ENCODE measurements around the gene CRCP. TPM values are rescaled to one million over a fixed set of nuclear protein-coding genes. Genes with fewer than 3 reads are reported as not detected.

The CRCP gene
- total RNA-seq, 1 donor from 2014 or later = 56.5 TPM

DNA sequence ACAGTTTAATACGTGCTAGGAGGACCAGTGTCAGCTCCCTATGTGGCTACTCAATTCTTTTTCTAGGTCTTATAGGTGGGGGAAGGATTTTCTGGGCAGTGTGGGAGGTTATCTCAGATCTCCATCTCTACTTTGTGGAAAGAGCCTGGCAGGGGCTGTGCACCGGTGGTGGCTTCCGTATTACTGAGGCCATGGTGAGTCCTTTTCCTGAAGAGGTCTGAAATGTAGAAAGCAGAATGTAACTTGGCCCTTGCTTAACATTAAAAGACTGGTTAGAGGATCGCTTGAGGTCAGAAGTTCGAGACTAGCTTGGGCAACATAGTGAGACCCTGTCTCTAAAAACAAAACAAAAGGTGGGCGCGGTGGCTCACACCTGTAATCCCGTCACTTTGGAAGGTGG, 87.8 kb downstream of the CRCP start:
- H3K4me1 ChIP-seq = peaks cover 9% of the 10 kb centered on the region
- H3K36me3 ChIP-seq = no peaks in the 10 kb centered on the region
- no peak overlapping the region for H3K27ac ChIP-seq
- TF ChIP-seq POLR2A (IDR thresholded peaks at IDR 0.05) (no peak), POLR2AphosphoS5 (IDR thresholded peaks at IDR 0.05; ENCODE audit: insufficient read depth in 1 of 2, low read depth in 1 of 2) (no peak)
- TF ChIP-seq, protein P1, sequence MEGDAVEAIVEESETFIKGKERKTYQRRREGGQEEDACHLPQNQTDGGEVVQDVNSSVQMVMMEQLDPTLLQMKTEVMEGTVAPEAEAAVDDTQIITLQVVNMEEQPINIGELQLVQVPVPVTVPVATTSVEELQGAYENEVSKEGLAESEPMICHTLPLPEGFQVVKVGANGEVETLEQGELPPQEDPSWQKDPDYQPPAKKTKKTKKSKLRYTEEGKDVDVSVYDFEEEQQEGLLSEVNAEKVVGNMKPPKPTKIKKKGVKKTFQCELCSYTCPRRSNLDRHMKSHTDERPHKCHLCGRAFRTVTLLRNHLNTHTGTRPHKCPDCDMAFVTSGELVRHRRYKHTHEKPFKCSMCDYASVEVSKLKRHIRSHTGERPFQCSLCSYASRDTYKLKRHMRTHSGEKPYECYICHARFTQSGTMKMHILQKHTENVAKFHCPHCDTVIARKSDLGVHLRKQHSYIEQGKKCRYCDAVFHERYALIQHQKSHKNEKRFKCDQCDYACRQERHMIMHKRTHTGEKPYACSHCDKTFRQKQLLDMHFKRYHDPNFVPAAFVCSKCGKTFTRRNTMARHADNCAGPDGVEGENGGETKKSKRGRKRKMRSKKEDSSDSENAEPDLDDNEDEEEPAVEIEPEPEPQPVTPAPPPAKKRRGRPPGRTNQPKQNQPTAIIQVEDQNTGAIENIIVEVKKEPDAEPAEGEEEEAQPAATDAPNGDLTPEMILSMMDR (IDR thresholded peaks at IDR 0.05) = no peak
- H3K4me3 ChIP-seq = no peak overlapping the region
- intact Hi-C loops (cut with DNase I) = no loop called here
- DNase-seq (ENCODE audit: extremely low spot score in 2 of 2) = no peak
- no peaks in the 10 kb centered on the region for H3K9me3 ChIP-seq
- no peaks in the 10 kb centered on the region for H3K27me3 ChIP-seq

Other genes with a start within 250 kb of the CRCP start
- 15.2 TPM for gene VKORC1L1, start 241.8 kb upstream of the CRCP start, total RNA-seq
- gene GUSB, start 132.6 kb upstream of the CRCP start, total RNA-seq = 34.6 TPM
- 24.6 TPM for gene ASL, start 39.0 kb upstream of the CRCP start, total RNA-seq
- gene TPST1, start 90.5 kb downstream of the CRCP start, total RNA-seq = 52.3 TPM